HUES48 (cell line): Measurements from ENCODE around the gene GP1BB.

Source experiments
- H3K27ac ChIP-seq: one replicate; pipeline ENCODE4 v1.7.0; 2013; ENCODE audit warnings: low read depth, low read length, inconsistent platforms
- H3K27me3 ChIP-seq: 2 replicates; pipeline ENCODE4 v1.6.1; 2013; ENCODE audit warnings: mild to moderate bottlenecking, low read length; ENCODE audit not compliant: control insufficient read depth, insufficient read depth
- H3K36me3 ChIP-seq: 2 replicates; pipeline ENCODE4 v1.6.1; 2013; ENCODE audit warnings: low read length; ENCODE audit not compliant: control insufficient read depth, insufficient read depth
- H3K4me1 ChIP-seq: 2 replicates; pipeline ENCODE4 v1.6.1; 2013; ENCODE audit warnings: mild to moderate bottlenecking, low read length; ENCODE audit not compliant: control insufficient read depth, insufficient read depth
- H3K4me3 ChIP-seq: 2 replicates; pipeline ENCODE4 v1.5.1; 2013; ENCODE audit warnings: mild to moderate bottlenecking, low read depth, low read length
- H3K9ac ChIP-seq: 2 replicates; pipeline ENCODE4 v1.6.1; 2013; ENCODE audit warnings: mild to moderate bottlenecking, low read depth, low read length, moderate library complexity
- H3K9me3 ChIP-seq: 2 replicates; pipeline ENCODE4 v1.6.1; 2013; ENCODE audit warnings: low read length; ENCODE audit not compliant: control insufficient read depth, insufficient read depth

The GP1BB gene

GRCh38 chr22:19716041-19716828 lies 7.1 kb upstream of the GP1BB start:
- no peak overlapping the region for H3K9ac ChIP-seq
- no peaks in the 10 kb centered on the region for H3K9me3 ChIP-seq
- peaks cover 89% of the 10 kb centered on the region for H3K27me3 ChIP-seq
- no peak overlapping the region for H3K27ac ChIP-seq
- H3K36me3 ChIP-seq, result no peaks in the 10 kb centered on the region
- H3K4me1 ChIP-seq, result peaks cover under 1% of the 10 kb centered on the region
- H3K4me3 ChIP-seq, result no peak overlapping the region

GRCh38 chr22:19716829-19717105 lies 6.6 kb upstream of the GP1BB start:
- H3K4me3 ChIP-seq, result no peak overlapping the region
- no peak overlapping the region for H3K27ac ChIP-seq
- H3K4me1 ChIP-seq, result peaks cover 3% of the 10 kb centered on the region
- H3K27me3 ChIP-seq, result peaks cover 92% of the 10 kb centered on the region
- no peaks in the 10 kb centered on the region for H3K9me3 ChIP-seq
- H3K36me3 ChIP-seq, result no peaks in the 10 kb centered on the region
- H3K9ac ChIP-seq, result no peak overlapping the region

GRCh38 chr22:19717181-19717580 lies 6.2 kb upstream of the GP1BB start:
- no peak overlapping the region for H3K4me3 ChIP-seq
- no peaks in the 10 kb centered on the region for H3K36me3 ChIP-seq
- no peak overlapping the region for H3K27ac ChIP-seq
- H3K27me3 ChIP-seq, result peaks cover 93% of the 10 kb centered on the region
- no peaks in the 10 kb centered on the region for H3K9me3 ChIP-seq
- no peak overlapping the region for H3K9ac ChIP-seq
- peaks cover 3% of the 10 kb centered on the region for H3K4me1 ChIP-seq

- peaks cover 7% of the 10 kb centered on the region for H3K4me1 ChIP-seq
- H3K27me3 ChIP-seq, result peaks cover 95% of the 10 kb centered on the region
Observed at GRCh38 chr22:19717691-19718455, 5.5 kb upstream of the GP1BB start.

GRCh38 chr22:19718456-19719049 lies 4.8 kb upstream of the GP1BB start:
- Histone ChIP-seq H3K36me3 (no peaks in the 10 kb centered on the region), H3K27me3 (peaks cover 95% of the 10 kb centered on the region), H3K9ac (no peak overlapping the region), H3K27ac (no peak overlapping the region), H3K4me3 (peak overlapping the region; percentile 60), H3K9me3 (no peaks in the 10 kb centered on the region), H3K4me1 (peaks cover 11% of the 10 kb centered on the region)

More at GRCh38 chr22:19717691-19718455, 5.5 kb upstream of the GP1BB start:
- no peaks in the 10 kb centered on the region for H3K9me3 ChIP-seq
- H3K27ac ChIP-seq, result no peak overlapping the region
- no peak overlapping the region for H3K9ac ChIP-seq
- H3K4me3 ChIP-seq, result peak overlapping the region; percentile 60; the same call in 1 of the 2 replicates
- no peaks in the 10 kb centered on the region for H3K36me3 ChIP-seq

- Histone ChIP-seq H3K9ac (no peak overlapping the region), H3K27ac (no peak overlapping the region), H3K36me3 (no peaks in the 10 kb centered on the region), H3K27me3 (peaks cover 95% of the 10 kb centered on the region), H3K9me3 (no peaks in the 10 kb centered on the region), H3K4me3 (peak overlapping the region; percentile 60; the same call in 1 of the 2 replicates), H3K4me1 (peaks cover 11% of the 10 kb centered on the region)
Observed at GRCh38 chr22:19719050-19719482, 4.3 kb upstream of the GP1BB start.

- peaks cover 98% of the 10 kb centered on the region for H3K27me3 ChIP-seq
- no peak overlapping the region for H3K4me3 ChIP-seq
- H3K9ac ChIP-seq, result no peak overlapping the region
Observed at GRCh38 chr22:19719488-19720021, 3.8 kb upstream of the GP1BB start.

GRCh38 chr22:19720150-19720827 lies 3.0 kb upstream of the GP1BB start:
- H3K27me3 ChIP-seq, result peaks cover 98% of the 10 kb centered on the region
- H3K4me3 ChIP-seq, result no peak overlapping the region
- H3K9ac ChIP-seq, result no peak overlapping the region
- H3K4me1 ChIP-seq, result peaks cover 11% of the 10 kb centered on the region
- H3K36me3 ChIP-seq, result no peaks in the 10 kb centered on the region
- H3K27ac ChIP-seq, result no peak overlapping the region
- no peaks in the 10 kb centered on the region for H3K9me3 ChIP-seq

More at GRCh38 chr22:19719488-19720021, 3.8 kb upstream of the GP1BB start:
- H3K27ac ChIP-seq, result no peak overlapping the region
- H3K9me3 ChIP-seq, result no peaks in the 10 kb centered on the region
- H3K4me1 ChIP-seq, result peaks cover 11% of the 10 kb centered on the region
- H3K36me3 ChIP-seq, result no peaks in the 10 kb centered on the region

GRCh38 chr22:19720999-19721329 lies 2.4 kb upstream of the GP1BB start:
- H3K4me3 ChIP-seq, result no peak overlapping the region
- peaks cover 11% of the 10 kb centered on the region for H3K4me1 ChIP-seq
- H3K27ac ChIP-seq, result no peak overlapping the region
- H3K9me3 ChIP-seq, result no peaks in the 10 kb centered on the region
- no peaks in the 10 kb centered on the region for H3K36me3 ChIP-seq
- H3K27me3 ChIP-seq, result peaks cover 99% of the 10 kb centered on the region
- no peak overlapping the region for H3K9ac ChIP-seq

GRCh38 chr22:19721330-19722177 lies 1.8 kb upstream of the GP1BB start:
- Histone ChIP-seq H3K4me3 (peak overlapping the region; percentile 48; the same call in 1 of the 2 replicates), H3K9ac (no peak overlapping the region), H3K4me1 (peaks cover 11% of the 10 kb centered on the region), H3K27me3 (peaks cover 99% of the 10 kb centered on the region), H3K9me3 (no peaks in the 10 kb centered on the region), H3K36me3 (no peaks in the 10 kb centered on the region), H3K27ac (no peak overlapping the region)
